Eye (tissue), 1 donor: ENCODE data around the gene PAEP.
"Not testable (repeated sequence)": the region's sequence is repeated elsewhere in the genome, so short reads cannot be mapped to it uniquely, and the experiment has no call there.

Experiments
- DNase-seq: peaks from one replicate; pipeline ENCODE4 v3.0.0-alpha.2; 2015

Gene PAEP

DNA sequence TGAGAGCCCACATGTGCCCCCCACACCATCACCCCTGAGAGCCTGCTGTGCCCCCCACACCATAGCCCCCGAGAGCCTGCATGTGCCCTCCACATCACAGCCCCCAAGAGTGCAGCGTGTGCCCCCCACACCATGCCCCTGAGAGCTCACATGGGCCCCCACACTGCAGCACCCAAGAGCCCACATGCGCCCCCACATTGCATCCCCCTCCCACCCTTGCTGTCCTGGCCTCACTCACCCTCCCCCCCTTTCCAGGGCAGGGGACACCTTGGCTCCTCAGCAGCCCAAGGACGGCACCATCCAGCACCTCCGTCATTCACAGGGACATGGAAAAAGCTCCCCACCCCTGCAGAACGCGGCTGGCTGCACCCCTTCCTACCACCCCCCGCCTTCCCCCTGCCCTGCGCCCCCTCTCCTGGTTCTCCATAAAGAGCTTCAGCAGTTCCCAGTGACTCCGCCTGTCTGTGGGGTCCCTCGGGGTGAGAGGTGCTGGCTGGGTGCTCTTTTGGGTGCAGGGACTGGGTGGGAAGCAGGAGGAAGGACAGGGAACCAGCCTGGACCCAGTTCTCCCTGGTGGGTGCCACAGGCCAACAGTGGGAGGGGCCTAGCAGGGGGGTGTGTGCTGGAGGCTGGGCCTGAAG, 35.3 kb upstream of the PAEP start:
- DNase-seq: no peak

DNA sequence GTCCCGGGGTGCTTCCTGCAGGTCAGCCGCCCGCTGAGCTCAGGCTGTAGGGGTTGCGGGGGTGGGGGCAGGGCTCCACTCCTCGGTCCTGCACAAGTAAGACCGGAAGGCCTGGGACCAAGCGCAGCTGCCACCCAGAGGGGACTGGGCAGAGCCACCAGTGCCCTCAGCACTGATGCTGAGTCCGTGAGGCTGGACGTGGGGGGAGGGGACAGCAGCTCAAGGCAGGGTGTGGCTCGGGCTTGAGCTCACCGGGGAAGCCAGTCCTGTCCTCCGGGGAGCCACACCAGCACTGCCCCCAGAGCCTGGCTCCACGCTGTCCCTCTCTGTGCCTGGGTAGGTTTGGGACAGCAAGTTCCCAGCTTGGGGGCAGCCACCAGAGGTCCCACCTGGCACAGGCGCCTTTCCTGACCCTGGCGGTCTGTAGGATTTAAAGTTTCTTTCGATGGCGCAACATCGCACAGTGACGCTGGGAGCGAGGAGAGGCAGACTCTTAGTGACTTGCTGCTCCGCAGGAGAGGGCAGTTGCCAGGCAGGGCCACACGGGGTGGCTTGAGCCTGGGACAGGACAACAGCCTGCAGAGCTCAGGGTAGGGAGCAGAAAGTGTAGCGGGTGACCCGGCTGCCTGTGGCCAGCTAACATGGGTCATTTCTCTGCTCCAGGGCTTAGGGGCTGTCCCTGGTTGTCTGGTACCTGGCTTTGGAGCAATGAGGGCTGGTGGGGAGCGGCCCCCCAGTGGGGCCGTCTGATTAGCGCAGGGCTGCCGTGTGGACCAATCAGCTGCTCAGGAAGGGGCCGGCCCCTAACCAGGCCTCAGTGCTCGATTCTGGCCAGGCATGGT, 34.6 kb upstream of the PAEP start:
- no peak for DNase-seq

DNA sequence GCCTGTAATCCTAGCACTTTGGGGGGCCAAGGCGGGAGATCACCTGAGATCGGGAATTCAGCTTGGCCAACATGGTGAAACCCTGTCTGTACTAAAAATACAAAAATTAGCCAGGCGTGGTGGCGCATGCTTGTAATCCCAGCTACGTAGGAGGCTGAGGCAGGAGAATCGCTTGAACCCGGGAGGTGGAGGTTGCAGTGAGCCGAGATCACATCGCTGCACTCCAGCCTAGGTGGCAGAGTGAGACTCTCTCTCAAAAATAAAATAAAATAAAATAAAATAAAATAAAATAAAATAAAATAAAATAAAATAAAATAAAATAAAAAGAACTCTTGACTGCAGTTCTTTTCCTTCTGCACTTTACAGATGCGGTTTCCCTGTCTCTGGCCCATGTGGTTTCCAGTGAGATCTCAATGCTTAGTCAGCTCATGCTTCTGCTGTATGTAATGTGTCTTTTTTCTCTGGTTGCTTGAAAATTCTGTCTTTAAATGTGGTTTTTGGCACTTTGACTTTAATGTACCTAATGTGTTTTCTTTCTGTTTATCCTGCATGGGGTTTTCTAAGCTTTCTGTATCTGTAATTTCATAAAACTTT, 32.6 kb upstream of the PAEP start:
- not testable (repeated sequence) for DNase-seq

DNA sequence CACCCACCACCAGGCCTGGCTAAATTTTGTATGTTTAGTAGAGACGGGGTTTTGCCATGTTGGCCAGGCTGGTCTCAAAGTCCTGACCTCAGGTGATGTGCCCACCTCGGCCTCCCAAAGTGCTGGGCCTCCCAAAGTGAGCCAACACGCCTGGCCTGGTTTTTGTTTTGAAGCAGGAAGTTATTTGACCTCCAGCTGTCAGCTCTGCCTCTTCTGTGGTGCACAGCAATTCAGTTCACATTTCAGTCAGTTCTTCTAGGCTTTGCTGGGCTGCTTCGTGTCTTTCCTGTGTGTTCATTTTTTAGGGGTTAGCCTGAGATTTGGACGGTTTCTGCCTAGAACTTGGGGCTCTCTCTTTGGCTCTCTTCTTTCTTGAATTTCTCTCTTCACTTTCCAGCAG, 31.4 kb upstream of the PAEP start:
- DNase-seq: no peak

DNA sequence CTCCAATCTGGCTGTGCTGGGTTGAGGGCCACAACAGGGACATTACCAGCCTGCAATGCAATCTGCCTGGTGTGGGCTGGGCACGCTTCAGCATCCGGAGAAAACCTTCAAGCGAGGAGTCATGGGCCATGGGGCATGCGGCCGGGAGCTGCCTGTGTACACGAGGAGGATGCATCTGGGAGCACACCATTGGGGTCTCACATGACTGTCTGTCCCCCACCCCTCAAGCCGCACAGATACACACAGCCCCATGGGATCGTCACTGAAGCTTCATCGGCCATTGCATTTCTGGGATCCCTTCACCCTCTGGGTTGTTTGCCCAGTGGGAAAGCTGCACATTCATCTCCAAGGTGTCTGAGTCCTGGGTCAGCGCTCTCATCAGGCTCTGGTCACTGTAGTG, 30.5 kb upstream of the PAEP start:
- DNase-seq: no peak

DNA sequence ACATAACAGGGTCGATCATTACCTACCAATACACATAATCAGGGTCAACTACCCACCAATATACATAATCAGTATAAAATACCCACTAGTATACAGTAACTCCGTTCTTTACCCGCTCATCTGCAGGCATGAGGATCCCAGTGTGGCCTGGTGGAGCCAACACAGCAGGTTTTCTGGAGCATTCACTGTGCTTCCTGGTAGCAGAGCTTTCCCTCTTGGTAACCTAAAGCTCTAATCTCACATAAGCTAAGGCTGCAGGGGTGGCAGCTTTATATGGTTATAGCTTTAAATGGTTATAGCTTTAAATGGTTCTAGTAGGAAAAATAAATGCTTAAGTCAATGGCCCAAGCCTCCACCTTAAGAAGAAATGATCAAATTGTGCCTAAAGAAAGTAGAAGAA, 28.4 kb upstream of the PAEP start:
- DNase-seq: peak; percentile 27

DNA sequence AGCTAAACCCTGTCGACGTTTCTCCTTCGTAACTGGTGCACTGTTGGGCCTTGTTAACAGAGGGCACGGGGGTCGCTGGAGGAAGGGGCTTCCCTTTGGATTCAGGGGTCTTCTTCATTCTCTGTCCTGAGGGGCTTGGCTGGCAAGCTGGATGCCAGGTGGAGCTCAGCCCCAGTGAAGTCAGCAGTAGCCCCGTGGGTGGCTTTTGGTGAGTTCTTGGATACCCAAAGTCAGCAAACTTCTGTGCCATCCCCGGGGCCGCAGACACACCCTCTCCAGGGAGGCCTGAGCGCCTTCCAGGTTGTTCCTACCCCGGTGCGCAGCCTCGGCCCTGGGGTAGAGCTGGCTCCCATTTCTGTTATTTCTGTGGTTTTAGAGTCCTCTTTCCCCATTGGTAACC, 27.9 kb upstream of the PAEP start:
- no peak for DNase-seq

DNA sequence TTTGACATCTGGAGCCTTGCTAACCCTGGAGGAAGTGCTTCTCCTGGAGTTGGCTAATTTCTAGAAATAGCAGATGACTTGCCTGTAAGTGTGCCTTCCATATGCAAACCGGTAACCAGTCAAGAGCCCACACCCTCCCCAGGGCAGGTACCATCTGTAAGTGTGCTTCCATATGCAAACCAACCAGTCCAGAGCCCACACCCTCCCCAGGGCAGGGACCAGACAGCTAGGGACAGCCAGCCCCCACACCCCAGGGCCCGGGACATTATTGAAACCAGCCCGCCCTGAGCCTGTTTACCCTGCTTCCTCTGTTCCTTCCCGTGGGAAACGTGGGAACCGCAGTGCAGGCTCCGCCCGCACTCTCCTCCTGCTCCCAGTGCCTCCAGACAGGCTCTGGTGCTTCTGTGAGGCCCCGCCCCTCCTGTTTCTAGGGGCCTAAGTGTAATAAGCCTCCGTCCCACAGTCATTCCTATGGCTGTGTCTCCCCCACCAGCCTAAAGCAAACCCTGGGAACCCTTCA, 27.3 kb upstream of the PAEP start:
- not testable (repeated sequence) for DNase-seq

DNA sequence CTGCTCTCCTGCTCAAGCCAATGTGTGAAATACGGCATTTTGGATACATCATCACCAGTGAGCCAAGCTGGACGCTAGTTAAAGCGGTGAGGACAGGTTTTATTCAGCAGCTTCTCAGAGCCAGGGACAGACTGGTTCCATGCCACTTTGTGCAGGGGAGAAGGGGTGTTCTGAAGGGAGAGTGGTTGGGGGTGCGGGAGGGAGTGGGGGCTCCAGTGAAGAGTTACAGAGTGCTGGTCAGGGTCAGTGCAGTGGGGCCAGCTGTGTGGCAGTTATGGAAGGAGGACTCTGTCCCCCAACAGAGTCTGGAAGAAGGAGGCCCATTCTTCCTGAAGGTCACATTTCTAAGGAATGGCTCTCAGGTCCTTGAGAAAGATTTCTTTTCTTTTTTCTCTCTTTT, 26.7 kb upstream of the PAEP start:
- DNase-seq: not testable (repeated sequence)

DNA sequence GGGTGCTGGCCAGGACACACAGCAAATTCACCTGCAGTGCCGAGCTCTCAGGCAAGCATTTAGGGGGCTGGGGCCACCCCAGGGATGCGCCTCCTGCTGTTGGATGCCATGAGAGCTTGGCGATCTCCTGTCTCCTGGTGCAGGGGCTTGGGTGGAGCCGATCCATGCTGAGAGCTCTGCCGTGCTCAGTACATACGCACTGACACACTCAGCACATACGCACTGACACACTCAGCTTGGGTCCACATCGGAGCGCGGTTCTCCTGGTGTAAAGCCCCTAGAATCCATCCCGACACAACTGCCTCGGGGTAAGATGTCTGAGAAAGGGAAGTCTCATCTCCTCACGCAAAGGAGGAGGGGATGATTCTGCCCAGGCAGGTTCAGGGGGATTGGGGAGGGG, 25.9 kb upstream of the PAEP start:
- DNase-seq: not testable (repeated sequence)

DNA sequence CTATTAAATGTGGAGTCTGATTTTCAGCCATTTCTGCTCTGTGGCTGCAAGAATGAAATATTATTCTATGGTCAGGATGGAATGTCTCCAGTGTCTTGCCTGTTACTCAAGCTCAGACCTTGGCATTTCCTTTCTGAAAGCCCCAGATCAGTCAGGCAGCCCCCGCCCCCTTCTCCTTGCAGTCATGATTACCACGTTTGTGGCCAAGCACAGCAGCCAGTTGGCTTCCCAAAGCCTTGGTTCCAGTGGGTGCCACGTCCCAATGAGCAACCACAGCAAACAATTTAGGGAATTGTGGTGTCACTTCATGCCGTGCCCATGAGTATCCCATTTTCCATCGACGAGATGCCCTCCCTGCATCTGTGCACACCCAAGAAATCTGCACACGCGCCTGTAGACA, 25.3 kb upstream of the PAEP start:
- DNase-seq: no peak

DNA sequence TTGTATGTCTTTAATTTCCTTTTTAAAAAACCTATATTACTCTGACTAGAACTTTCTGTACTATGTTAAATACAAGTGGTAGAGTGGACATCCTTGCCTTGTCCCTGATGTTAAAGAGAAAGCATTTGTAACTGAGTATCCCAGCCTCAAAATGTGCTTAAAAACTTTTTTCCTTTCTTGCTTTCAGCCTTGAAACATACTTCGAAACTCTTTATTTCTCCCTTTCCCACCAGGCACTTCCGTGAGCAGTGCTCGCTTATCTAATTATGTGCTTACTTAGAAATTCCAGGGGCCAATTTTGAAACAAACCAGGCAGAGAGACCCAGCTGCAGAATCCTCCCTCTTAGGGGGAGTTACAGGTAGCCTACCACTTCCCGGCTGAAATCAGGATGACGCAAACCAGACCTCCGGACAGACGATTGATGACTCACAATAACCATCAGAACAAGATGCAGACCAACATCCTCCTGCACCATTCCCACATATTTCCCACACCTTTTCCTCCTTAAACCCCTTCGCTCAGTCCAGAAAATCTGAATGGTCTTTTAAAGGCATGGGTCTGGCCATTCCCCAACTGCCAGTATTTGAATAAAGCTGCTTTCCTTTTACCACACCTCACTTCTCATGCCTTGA, 18.2 kb upstream of the PAEP start:
- not testable (repeated sequence) for DNase-seq

DNA sequence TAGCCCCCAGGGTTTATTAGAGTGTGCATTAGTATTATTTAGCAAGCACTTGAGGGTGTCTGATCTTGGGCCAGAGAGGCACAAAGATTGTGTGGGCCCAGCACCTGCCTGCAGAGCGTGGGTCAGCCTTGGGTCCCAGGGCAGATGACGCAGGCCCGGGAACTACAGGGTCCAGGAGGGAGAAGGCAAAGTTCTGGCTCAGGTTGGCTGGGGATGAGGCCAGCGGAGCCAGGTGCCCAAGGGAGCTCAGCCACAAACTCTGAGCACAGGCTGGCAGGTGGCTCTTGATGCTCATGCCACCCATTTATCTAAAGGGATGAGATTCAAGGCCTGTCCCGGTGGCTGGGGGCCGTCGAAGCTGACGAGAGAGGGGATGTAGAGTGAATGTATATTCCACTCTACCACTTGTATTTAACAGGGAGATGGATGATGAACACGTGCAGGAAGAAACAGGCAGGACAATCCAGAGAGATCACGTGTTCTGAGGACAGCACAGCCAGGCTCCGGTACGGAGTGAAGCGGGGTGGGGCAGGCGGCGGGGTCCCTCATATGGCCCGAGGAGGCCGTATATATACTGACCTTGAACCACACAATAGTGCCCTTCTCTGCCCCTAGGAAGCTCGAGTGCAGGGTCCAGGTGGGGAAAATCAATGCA, 16.4 kb upstream of the PAEP start:
- DNase-seq: no peak

DNA sequence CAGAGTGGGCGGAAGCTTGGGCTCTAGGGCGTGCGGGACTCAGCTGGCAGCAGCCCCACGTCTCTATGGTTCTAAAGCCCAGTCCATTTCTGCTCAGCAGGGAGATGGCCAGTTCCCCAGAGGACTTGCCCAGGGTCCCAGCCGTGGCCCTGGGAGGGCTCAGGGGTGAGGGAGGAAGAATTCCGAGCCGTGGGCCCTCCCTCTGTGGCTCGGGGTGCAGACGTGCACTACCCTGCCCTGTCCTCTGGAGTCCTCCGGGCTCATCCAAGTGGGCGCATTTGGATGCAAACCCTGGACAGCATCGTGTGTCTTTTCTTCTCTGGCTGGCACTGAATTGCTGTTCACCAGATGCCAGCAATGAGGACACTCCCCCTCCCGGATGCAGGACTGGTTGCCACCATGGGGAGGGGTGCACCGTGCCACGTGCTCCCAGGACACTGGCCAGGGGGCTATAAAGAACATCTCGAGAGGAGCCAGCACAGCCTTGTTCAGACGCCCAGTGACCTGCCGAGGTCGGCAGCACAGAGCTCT, 15.8 kb upstream of the PAEP start, which contains the start of gene OBP2A:
Gene OBP2A (plus strand): TSS at position 481 of the 531 bp plus-strand sequence. CDS start 55 bp downstream, outside the sequence.
- not testable (repeated sequence) for DNase-seq

DNA sequence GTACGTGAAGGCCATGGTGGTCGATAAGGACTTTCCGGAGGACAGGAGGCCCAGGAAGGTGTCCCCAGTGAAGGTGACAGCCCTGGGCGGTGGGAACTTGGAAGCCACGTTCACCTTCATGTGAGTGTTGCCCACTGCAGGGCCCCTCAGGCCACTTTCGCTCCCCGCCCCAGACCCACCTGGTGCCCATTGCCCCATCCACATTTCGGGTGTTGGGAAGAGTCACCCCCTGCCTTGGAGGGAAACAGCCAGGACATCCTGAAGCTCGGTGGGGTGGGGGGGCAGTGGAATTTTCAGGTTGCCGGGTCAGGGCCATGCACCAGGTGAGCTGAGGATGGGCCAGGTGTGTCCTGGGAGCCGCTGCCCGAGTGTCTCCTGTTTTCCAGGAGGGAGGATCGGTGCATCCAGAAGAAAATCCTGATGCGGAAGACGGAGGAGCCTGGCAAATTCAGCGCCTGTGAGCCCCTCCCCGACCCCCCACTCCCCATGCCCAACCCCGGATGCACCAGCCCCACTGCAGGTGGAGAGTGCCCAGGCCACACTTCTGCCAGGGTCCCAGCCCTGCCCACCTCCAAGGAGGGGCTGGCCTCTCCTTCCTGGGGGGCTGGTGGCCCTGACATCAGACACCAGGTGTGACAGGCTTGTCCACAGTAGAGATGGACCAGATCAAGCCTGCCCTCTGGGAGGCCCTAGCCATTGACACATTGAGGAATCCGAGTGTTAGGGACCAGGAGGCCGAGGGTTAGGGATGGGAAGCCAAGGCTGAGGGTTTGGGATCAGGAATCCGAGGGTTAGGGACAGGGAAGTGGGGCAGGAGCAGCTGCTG, 14.6 kb upstream of the PAEP start:
- DNase-seq: not testable (repeated sequence)

DNA sequence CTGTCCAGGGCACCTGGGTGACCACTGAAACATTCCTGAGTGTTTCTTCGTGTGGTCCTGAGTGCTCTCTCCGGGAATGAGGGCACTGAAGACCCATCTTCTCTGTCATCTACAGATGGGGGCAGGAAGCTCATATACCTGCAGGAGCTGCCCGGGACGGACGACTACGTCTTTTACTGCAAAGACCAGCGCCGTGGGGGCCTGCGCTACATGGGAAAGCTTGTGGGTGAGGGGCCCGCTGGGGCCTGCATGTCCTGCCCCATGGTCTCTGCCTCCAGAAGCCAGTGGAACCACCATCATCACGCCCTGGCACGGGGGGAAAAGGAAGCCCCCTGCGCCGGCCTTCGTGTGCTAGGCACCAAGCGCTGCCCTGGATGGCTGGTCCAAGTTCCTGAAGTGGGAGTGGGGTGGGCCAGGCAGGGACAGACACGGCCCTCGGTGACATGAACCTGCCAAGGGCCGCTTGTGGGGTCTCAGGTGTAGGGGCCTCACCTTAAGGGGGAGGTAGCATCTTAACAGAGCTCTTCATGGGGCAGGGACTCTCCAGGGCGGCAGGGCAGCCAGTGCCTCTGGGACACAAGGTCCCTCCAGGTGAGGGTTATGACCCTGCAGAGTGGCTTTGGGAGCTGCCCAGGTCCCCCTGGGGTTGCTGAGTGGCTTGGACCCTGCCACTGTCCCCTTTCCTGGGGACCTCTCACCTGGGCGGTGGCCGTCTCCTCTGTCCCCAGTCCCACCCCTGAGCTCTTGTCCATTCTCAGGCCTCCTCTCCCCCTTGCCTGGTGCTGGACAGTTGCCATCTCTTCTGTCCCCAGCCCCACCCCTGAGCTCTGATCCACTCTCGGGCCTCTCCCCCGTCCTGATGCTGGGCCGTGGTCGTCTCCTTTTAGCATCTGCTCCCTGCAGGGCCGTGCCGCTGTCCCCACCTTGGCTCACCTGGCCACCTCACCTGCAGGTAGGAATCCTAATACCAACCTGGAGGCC, 13.5 kb upstream of the PAEP start:
- no peak for DNase-seq

DNA sequence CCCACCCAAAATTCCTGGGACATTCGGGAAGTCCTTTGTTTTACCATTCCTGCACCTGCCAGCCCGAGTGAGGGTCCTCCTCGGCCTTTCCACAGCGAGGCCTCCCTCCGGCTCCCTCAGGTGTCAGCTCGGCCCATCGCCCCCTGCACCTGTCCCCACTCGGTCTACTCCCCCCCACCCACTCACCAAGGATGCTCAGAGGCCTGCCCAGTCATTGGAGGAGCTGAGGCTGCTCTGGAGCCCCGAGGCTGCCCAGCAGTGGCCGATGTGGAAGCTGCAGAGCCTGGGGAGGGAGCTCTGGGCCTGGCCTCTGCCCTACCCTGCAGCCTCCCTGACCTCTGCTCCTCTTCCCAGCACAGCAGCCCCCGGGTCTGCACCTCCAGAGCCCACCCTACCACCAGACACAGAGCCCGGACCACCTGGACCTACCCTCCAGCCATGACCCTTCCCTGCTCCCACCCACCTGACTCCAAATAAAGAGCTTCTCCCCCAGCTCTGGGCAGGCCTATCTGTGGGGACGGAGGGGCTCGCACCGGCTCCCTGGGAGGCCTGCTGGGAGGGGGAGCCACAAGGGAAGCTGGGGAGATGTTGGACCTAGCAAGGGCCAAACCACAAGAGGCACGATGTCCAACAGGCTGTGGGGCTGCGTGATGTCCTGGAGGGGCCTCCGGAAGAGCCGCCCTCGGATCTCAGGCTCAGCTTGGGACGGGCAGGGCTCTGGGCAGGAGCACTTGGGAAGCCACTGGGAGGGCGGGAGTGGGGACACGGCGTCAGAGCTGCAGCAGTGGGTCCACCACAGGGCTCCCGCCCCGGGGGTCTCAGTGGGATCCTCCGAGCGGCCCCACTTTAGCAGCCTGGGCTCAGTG, 11.8 kb upstream of the PAEP start:
- not testable (repeated sequence) for DNase-seq

DNA sequence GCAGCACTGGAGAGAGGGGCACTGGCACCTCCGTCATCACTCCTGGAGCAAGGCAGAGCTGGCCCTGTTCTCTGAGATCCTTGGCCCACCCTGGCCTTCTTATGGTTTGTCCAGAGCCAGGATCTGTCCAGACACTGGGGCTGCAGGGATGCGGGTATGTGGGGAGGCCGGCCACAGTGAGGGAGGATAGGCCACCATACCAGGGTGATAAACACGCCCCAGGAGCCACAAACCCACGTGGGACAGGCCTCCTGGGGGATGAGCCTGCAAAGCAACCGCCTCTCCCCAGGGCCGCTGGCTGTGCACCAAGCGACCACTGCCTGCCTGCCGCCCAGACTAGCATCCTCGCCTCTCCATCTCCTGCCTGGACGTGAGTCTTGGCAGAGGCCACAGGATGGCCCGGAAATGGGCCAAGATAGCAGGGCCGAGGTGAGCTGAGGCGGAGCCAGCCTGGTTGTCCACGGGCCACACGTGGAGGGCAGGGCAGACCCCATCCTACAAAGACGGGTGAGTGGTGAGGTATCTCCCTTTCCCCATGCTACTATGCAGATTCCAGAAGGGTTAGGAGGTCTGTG, 11.1 kb upstream of the PAEP start:
- no peak for DNase-seq

DNA sequence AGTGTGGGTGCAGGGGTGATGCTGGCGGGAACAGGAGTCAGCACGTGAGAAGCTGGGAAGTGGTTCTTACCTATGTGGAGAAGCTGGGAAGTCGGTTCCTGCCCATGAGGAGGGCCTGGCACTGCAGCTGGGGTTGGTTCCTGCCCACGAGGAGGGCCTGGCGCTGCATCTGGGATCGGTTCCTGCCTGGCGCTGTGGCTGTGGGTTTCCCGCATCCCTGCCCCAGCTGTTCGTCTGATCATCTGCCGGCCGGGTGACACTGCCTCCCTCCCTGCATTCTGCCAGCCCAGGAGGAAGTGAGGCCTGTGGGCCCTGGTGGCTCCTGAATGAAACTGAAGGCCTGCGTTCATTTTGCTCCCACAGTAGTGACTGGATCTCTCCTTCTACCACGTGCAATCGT, 10.5 kb upstream of the PAEP start:
- no peak for DNase-seq
